HG02588 (cell line): Measurements from ENCODE around the gene SDR39U1.
A peak's percentile ranks its signal among the peaks of the same experiment; 100 is the strongest.

Source experiments
- ATAC-seq: cut with Tn5 transposase; IDR thresholded peaks from one replicate; pipeline ENCODE4 v1.9.1; 2021; ENCODE audit warnings: mild to moderate bottlenecking, moderate library complexity; ENCODE audit not compliant: unreplicated experiment

Gene SDR39U1

GRCh38 chr14:24430143-24430681 is 12.4 kb downstream of the SDR39U1 start:
- peak; percentile 57 for ATAC-seq

GRCh38 chr14:24429395-24430142 is 13.0 kb downstream of the SDR39U1 start, which contains the start of the genes CBLN3 and KHNYN:
Gene CBLN3 (minus strand): TSS chr14:24429668. CDS start chr14:24429054, 614 bp downstream.
Gene KHNYN (plus strand): TSS chr14:24429954. CDS start chr14:24430731, 777 bp downstream.
- peak; percentile 78 for ATAC-seq

DNA sequence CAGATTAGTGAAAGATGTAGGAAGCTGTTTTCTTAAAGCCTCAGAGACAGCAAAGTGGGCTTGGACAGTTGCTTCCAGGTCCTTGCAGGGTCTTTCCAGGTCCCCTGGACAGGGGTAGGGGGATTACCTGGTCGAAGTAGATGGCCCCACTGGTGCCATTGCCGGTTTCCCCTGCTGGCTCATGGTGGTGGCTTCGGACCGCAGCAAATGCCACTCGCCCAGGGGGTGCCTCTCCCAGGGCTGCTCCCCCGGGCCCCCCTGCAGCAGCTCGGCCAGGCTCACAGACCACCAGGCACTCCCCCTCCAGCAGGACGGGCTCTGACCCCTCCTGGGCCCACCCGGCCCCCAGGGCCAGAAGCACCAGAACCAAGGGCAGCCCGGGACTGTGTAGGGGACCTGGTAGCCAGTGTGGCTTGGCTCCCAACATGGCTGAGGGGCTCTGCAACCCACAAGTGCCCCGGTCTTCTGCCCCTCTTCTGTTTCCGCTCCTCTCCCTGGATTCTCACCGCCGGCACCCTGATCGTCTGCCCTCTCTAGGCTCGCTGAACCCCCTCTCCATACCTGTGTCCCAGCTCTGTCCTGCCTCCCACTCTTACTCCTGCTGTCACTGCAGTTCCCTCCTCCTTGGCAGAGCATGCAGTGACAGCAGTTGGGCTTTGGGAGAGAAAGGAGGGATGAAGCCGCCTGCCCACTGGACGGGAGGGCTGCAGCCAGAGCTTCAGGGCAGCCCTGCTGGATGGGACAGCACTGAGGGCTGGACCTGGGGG is 13.8 kb downstream of the SDR39U1 start:
- ATAC-seq, result no peak

DNA sequence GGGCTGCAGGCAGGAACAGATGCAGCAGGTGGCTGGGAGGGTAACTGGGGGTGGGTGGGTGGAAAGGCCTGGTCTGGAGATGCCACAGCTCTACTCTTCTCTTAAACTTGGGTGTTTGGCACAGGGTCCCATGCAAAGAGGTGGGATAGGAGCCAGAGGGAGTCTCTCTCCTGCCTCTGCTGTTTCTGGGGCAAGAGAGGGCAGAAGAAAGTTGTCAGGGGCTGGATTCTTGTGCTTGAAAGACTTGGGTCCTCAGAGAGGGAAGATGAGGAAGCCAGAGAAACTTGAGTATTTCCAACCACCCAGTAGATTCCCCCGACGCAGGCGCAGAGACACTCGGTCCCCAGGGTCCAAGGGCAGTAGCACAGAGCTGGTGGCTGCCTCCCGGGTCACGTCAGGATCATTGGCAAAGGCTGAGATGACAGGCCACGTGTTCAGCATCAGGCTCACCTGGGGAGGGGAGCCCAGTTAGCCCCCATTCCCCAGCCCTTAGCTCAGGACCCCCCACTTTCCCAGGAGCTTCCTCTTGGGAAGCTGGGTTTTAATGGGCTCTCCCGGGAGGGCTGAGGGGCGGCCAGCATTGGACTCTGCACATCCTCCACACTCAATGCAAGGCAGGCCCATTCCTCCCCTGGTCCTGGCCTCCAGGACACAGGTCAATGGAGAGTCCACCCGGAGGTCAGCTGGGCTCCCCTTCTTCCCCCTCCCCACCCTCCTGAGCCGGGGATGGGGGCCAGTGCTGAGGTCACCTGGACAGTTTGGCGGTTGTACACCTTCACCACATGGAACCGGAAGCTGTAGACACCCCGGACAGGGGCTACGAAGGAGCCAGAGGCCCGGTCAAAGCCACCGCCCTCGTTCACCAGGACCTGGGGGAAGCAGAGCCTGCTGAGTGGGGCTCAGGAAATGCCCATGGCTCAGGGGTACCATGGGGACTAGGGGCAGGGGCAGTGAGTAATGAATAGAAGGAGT is 14.8 kb downstream of the SDR39U1 start:
- ATAC-seq, result no peak

GRCh38 chr14:24426912-24427536 is 15.6 kb downstream of the SDR39U1 start:
- no peak for ATAC-seq

DNA sequence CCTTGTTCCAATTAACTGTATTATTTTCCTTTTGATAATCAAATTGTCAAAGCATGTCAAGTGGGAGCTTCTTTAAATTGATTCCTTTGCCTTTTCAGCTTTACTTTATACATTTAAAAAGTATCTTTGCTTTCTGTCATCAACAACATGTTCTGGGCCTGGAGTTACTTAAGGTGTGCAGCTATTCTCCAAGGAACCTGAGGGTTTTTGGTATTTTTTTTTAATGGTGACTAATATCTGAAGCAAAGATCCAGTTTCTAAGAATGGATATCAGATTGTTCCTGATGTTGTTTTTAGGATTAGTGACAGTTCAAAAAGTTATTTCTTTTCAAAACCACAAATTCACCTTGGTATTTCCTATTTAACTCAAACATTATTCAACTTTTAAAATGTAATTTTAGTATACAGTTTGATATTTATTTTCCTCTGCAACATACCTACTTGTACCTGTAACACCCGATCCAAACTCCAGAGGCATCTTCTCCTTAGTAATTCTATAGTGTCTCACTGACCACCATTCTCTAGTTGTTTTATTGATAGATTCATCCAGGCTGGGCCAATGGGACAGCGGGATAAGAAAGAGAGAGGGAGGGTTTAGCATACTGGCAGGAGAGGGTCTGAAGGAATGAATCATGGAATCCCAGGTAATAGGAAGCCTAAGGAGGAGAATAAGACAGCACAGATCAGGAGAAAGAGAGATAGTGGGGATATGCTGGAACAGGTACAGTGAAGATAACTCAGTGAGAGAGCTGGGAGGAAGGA is 16.2 kb downstream of the SDR39U1 start:
- ATAC-seq, result no peak

- no peak for ATAC-seq
These were observed 16.9 kb downstream of the SDR39U1 start for GRCh38 chr14:24425704-24426103.

DNA sequence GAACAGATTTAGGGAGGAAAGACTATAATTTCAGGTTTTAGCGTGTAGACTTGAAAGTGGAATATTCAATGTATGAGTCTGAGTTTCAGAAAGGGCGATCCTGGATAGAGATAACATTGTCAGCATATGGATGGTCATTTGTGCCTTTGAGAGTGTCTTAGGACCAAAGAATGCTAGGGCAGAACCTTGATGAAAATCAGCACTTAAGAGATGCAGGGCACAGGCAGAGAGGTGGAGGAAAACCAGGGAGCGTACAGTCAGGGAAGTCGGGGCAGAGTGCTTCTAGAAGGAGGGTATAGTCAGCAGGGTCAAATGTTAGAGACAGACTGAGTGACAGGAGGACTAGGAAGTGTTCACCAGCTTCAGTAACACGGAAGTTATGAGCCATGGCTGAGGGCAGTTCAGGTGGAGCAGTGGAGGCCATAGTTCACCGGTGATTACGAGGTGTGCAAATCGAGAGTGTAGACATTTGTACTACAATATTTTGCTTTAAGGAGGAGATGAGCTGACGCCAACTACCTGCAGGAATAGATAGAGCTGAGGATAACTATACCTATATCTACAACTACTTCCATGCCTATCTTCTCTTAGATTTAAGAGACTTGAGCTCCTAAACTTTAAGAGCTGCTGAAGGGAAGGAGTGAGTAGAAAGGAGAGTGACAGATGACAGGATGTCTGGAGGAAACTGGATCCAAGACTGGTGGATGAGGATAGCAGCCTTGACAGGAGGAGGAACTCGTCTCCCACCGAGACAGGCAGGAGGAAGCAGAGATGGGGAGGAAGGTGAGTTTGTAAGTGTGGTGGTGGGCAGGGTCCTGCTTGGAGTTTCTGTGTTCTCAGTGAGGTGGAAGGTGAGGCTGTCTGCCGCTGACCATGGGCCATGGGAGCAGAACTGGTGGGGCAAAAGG is 19.6 kb downstream of the SDR39U1 start:
- ATAC-seq, result no peak

DNA sequence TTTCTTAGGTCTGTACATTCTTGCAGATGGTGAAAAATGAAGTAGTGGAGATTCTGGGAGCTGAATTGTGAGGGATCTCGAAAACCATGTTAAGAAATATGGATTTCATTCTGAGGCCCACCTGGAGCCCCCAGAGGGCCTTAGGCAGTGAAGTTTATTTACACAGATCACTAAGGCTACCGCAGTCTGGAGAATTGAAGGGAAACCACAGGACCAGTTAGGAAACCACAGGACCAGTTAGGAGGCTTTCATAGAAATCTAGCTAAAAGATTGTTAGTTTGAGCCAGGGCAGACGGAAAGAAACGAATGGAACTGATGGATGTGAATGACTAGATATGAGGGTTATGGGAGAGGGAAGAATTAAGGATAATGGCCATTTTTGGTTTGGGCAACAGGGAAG is 20.3 kb downstream of the SDR39U1 start:
- ATAC-seq, result no peak

GRCh38 chr14:24418492-24418873 is 24.1 kb downstream of the SDR39U1 start:
- no peak for ATAC-seq

- no peak for ATAC-seq
These were observed 24.6 kb downstream of the SDR39U1 start for GRCh38 chr14:24417832-24418491.

GRCh38 chr14:24416932-24417619 is 25.5 kb downstream of the SDR39U1 start:
- no peak for ATAC-seq

DNA sequence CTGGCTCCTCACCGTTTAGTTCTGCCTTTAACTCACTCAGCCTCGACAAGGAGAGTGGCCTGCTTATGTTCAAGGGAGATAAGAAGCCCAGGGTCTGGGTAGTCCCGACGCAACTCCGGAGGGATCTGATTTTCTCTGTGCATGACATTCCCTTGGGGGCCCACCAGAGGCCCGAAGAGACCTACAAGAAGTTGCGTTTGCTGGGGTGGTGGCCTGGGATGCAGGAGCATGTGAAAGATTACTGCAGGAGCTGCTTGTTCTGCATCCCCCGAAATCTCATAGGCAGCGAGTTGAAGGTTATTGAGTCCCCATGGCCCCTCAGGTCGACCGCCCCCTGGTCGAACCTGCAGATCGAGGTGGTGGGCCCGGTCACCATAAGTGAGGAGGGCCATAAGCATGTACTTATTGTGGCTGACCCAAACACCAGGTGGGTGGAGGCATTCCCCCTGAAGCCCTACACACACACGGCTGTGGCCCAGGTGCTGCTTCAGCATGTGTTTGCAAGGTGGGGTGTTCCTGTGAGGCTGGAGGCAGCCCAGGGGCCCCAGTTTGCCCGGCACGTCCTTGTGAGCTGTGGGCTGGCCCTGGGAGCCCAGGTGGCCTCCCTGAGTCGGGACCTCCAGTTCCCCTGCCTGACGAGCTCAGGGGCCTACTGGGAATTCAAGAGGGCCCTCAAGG is 26.2 kb downstream of the SDR39U1 start:
- no peak for ATAC-seq

- ATAC-seq, result no peak
These were observed 26.9 kb downstream of the SDR39U1 start for GRCh38 chr14:24415421-24416253.

GRCh38 chr14:24414732-24415420 is 27.7 kb downstream of the SDR39U1 start:
- ATAC-seq, result no peak
